HG02870 (cell line): ENCODE measurements around the gene DBNL.

Source experiments
- ATAC-seq: cut with Tn5 transposase; IDR thresholded peaks from one replicate; pipeline ENCODE4 v1.9.1; 2021; ENCODE audit warnings: mild to moderate bottlenecking, moderate library complexity; ENCODE audit not compliant: unreplicated experiment

Gene DBNL

DNA sequence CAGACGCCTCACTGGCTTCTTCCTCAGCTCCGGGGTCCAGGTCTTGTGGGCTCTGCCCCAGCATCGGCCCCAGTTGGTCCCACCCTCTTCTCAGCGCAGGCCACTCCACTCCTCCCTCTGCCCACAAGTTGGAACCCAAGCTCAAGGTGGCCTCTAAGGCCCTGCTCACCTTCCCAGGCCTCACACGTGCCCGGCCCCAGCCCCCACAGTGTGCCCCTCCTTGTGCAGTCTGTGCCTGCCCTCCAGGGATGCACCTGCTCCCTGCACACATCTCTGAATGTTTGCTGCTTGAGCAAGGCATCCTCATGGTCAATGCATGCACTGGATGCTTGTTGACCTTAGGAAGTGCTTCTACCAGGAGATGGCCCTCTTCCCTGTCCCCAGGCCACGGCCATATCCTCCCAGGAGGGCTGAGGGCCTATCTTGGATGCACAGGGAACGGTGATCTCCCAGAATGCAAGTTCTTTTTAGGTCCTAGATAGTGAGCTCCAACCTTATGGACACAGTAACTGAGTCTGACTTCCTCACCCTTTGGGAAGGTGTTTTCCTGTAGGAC lies 51.9 kb downstream of the DBNL start:
- no peak for ATAC-seq

DNA sequence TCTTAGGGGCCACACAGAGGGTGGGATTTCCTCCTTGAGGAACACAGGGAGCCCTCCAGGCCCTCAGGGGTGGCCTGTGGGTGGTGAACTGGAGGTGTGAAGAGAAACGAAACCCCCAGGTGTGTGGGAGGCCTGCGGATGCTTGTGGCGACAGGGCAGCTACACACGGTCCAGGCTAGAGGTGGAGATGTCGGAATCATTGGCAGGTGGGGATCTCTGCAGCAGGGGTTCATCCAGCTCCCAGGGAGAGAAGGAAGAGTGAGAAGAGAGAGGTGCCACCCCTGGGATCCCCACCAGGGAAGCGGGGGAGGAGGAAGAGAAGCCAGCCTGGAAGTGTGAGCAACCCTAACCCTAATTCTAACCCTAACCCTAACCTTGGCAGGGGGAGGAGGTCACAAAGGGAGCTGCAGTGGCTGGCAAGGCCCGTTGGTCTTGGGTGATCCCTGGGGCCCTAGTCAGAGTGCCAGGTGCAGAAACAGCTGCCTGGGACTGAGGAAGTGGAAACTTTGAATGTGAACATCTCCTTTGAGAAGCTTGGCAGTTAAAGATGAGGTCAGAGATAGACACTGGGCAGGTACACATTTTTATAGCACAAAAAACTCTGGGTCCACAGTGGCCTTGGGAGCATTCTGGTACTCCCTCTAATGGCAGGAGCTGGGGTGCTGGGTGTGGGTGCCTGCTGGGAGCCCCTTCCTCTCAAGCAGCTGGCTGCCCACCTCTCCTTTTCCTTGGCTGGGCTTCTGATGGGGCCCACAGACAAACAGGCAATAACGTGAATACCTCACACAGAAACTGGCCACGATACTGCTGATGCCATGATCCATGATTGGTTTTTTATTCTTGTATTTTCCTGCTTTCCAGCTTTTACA lies 52.8 kb downstream of the DBNL start:
- peak; percentile 48 for ATAC-seq

DNA sequence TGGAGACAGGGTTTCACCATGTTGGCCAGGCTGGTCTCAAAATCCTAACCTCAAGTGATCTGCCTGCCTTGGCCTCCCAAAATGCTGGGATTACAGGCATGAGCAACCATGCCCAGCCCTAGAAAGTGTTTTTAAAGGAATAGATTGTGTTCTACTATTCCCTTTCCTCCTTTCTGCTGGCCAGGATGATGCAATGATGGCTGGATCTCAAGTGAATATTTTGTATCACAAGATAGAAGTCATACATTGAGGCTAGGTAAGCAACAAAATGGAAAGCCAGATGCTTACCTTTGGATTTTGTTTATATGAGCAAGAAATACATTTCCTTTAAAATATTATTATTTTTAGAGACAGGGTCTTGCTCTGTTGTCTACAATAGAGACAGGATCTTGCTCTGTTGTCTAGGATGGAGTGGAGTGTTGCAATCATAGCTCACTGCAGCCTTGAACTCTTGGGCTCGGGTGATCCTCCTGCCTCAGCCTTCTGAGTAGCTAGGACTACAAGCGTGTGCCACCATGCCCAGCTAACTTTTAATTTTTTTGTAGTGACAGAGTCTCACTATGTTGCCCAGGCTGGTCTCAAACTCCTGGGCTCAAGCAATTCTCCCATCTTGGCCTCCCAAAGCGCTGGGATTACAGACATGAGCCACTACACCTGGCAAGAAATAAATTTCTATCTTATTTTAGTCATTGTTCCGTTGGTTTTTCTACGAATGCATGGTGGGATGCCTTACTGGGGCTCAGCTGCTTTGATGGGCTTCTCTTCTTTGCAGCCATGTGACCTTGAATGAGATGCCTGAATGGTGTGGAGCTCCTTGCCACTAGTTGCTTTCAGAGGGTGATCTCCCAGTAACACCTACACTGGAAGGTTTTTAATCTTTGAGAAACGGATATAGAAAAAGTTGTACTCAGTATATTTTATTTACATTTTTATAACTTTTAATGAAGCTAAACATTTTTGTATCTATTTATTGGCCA lies 53.9 kb downstream of the DBNL start:
- no peak for ATAC-seq

DNA sequence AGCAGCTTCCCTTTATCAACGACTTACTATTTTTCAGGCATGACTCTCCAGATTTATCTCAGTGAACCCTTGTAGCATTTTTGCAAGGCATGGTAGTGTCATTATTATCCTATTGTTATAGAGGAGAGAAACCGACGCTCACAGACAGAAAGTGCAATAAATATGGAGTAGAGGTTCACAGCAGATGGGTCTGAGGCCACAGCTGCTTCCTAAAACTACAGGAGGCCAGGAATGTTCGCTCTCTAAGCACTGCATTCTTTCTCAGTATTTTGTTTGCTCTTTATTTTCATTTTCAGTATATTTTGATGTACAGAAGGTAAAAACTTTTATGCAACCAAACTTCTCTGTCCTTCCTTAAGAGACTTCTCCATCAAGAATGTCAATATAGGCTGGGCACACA lies 55.2 kb downstream of the DBNL start:
- ATAC-seq, result no peak

DNA sequence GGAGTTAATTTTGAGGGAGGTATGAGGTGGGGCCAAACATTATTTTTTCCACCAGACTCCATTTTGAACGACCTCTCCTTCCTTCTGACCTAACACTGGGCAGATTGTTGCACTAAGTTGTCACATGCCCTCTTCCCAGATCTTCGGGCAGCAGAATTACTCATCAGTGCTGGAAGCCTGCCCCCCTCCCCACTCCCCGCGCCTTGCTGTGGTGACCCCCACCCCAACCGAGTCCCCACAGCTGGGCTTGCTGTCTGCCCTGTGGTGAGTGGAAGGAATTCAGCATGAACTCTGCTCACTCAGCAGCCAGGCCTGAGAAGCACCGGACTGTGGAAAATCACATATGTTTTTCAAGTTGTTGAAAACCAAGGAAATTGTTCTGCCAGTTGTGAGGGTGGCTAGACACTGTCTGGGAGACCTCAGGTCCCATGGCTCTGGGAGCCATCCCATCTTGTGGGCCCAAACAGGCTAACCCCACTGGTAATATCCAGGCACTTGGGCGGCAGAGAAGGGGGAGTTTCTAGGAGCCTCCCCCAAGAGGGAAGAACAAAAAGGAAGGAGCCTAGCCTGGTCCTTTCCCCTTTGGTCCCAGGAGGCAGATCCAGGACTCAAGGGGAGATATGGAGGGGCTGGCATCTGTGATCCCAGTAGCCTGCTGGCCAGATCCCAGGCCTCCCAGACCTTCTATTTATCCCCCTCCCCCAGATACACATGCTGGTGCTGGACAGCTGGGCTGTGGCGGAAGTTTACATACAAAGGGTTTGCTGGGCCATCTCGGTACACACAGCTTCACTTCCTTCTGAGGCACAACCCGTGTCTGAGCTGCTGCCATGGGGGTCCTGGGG lies 56.2 kb downstream of the DBNL start:
- no peak for ATAC-seq

DNA sequence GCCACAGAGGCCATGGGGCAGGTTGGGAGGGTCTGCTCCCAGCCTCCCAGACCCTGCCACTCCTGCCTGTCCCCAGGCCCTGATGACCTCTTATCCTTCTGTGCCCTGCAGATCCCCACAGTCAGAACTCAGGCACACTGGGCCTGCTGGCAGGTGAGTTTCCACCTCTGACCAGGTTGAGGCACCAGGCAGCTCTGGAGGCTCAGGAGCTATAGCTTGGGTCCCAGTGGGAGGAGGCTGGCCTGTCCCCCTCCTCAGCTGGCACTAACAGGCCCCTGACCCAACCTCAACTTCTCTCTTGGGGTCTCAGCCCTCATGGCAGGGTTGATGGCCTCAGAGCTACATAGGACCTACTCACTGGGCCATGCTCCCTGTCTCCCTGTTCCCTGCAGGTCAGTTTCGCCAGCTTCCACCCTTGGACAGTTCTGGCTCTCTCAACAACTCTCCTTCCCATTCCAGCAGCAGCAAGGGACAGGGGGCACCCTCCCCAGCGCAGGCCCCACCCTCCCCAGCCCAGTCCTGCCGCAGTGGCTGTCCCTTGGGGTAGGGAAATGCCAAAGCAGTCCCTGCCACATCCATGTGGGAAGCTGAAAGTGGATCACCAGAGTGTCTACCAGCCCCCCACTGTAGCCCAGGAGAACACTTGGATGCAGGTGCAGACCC lies 56.9 kb downstream of the DBNL start:
- no peak for ATAC-seq

DNA sequence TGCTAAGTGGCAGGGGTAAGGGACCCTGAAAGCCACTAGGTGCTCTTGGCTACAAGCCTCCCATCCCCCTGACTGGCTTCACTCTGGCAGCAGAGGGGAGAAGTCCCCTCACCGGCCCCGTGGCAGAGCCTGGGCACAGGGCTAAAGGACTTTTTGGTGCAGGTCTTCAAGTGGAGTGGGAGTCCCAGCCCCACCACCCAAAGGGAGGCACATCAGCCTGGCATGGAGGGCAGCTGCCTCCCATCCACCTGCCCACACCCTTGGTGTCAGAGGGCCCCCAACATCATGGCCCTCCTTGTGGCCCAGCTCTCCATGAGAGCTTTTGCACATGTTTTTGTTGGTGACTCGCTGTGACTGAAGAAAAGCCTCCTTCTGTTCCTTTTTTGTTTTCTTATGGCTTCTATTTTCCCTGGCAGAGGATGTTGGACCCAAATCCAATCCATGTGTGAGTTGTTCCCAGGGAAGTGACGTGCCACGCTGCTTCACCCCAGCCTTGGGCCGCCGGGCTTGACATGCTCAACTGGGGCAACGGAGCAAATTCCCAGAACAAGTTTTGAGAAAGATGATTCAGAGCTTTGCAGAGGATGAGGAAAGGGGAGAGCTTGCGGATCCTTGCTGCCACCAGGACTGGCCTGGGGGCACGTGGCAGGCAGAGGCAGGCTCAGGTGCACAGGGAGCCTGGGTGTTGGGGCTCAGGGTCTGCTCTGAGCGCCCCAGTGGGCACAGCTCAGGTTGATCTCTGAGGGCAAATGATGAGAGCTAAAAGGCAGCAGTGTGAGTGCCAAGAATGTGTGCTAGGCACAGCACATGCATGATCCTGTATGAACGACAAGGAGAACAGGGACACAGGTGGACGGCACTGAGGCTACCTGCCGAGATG lies 57.7 kb downstream of the DBNL start:
- ATAC-seq, result no peak

DNA sequence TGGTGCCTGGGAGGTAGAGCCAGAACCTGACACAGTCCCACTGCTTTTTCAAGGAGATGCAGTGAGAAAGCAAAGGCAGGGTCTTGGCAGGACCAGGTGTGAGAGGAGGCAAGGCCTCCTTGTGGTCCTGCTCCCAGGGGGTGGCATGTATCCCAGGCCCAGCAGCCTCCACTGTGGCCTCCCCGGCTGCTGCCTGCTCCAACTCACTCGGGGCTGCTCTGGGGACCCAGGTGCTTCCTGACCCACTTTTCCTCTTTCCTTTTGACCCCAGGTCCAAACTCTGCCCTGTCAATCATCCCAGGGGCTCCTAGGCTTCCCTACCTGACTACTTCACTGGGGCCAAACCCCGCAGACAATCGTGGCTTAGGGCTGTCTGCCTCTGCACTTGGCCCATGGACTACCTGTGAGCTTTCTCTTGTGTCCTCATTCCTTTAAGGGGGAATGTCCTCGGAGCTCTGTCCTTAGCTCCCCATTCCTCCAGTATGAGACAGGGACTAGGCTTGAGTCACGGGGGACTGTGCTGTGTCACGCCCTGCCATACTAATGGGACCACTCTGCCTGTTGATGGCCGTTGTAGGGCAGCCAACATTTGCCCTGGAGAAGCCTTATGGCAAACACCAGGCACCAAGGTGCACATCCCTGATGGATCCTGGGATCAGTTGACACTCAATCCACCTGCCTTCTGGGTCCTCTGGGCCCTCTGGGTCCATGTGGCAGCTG lies 58.5 kb downstream of the DBNL start:
- no peak for ATAC-seq

DNA sequence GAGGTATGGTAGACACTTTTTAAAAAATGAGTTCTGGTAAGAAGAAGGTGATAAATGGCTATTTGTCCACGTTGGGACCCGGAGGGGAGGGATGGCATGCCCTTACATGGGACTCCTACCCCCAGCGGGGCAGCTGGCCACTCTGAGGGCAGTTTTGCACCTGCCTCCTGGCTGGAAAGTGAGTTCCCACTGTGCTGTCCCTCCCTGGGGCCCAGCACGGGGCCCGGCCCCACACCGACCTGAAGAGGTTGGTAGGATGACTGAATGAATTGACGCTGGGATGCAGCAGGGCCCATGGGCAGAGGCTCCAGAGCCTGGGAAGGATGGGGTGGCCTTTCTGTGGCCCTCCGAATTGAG lies 59.0 kb downstream of the DBNL start:
- ATAC-seq, result no peak

DNA sequence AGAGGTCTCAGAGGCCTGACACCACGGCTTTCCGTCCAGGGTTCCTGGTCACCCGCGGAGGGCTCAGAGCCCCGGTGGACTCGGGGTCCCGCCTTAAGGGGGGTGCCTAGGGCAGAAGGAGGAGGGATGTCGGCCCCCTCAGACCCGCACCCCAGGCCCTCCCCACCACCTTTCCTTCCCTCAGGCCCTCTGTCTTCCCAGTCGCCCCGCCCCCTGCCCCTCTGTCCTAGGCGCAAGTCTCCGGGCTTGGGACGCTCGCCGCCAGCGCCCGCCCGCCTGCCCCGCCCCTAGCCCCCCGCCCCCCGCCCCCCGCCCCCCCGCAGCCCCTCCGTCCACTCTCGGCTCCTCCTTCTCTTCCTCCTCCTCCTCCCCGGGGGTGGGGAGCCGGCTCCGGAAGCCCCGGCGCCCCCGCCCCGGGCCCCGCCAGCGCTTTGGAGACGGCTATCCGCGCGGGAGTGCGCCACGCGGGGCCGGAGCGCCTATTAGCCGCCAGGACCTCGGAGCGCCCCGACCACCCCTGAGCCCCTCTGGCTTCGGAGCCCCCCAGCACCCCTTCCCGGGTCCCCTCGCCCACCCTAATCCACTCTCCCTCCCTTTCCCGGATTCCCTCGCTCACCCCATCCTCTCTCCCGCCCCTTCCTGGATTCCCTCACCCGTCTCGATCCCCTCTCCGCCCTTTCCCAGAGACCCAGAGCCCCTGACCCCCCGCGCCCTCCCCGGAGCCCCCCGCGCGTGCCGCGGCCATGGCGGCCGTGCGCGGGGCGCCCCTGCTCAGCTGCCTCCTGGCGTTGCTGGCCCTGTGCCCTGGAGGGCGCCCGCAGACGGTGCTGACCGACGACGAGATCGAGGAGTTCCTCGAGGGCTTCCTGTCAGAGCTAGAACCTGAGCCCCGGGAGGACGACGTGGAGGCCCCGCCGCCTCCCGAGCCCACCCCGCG lies 59.7 kb downstream of the DBNL start, which contains the start of gene AEBP1:
Gene AEBP1, plus strand, starts transcription at position 423 of the 937 bp plus-strand sequence. Its CDS starts 321 bp downstream, at position 744.
- ATAC-seq, result no peak

DNA sequence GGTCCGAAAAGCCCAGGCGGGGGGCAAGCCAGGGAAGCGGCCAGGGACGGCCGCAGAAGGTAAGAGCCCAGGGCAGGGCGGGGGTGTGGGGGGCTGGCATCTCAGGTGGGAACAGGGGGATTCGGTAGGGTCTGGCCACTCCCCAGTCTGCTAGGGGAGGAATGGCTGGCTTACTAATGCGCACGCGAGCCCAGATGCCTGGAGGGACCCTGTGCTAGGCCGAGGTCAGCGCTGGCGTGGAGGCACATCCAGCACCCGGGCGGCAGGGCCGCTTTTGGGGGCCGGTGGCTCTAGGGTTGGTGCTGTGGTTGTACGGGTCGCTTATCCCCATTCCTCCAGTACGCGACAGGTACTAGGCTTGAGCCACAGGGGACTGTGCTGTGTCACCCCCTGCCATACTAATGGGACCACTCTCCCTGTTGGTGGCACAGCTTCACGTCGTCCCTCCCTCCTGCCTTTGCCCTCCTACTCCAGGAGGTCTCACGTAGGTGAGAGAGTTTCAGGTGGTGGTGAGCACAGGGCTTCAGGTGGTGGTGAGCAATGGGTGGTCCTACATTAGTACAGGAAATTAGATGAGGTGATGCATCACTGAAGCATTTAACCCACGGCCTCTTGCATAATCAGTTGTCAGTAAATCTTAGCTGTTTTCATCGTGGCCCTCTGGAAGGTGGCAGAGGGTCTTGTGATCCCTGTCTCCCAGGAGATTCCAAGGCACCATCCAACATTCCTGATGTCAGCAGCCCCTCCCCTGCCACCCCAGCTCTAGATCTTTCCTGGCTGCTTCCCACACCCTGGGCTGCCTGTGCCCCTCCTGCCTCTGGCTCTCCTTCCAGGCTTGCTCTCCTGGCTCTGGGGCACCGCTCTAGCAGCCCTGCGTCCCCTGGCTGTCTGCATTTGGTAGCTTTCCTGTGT lies 60.6 kb downstream of the DBNL start:
- no peak for ATAC-seq

DNA sequence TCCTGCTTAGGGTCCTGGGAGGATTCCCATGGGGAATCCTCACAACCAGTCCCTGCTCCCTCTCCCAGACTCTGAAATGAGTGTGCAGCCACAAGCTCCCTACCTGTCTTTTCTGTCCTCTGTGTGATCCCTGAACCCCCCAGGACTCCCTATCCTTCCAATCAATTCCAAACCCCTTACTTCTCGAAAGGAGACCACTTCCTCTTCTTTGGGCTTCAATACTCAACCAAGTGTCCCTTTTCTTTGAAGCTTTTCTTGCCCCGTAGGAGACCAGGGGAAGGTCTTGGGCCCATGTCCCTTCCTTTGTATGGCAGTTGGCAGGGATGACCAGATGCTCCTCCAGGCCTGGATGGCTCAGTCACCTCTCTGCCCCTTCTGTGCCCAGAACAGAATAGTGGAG lies 61.3 kb downstream of the DBNL start:
- no peak for ATAC-seq

DNA sequence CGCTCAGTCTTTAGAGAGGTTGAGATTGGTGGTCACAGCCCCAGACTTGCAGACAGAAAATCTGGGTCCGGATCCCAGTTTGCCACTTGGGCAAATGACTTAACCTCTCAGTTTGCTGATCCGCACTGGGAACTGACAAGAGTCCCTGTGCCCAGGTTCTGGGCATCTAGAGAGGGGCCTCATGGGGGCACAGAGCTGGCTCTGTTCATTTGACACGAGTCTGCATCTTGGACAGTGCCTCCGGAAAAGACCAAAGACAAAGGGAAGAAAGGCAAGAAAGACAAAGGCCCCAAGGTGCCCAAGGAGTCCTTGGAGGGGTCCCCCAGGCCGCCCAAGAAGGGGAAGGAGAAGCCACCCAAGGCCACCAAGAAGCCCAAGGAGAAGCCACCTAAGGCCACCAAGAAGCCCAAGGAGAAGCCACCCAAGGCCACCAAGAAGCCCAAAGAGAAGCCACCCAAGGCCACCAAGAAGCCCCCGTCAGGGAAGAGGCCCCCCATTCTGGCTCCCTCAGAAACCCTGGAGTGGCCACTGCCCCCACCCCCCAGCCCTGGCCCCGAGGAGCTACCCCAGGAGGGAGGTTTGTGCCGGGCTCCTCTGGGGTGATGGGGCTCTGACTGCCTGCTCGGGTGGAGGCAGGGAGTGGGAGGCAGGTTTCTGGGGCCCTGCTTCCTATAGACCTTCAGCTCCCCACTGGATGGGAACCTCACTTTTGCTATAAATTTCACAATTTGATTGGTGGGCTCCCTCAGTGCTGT lies 62.0 kb downstream of the DBNL start:
- ATAC-seq, result no peak

DNA sequence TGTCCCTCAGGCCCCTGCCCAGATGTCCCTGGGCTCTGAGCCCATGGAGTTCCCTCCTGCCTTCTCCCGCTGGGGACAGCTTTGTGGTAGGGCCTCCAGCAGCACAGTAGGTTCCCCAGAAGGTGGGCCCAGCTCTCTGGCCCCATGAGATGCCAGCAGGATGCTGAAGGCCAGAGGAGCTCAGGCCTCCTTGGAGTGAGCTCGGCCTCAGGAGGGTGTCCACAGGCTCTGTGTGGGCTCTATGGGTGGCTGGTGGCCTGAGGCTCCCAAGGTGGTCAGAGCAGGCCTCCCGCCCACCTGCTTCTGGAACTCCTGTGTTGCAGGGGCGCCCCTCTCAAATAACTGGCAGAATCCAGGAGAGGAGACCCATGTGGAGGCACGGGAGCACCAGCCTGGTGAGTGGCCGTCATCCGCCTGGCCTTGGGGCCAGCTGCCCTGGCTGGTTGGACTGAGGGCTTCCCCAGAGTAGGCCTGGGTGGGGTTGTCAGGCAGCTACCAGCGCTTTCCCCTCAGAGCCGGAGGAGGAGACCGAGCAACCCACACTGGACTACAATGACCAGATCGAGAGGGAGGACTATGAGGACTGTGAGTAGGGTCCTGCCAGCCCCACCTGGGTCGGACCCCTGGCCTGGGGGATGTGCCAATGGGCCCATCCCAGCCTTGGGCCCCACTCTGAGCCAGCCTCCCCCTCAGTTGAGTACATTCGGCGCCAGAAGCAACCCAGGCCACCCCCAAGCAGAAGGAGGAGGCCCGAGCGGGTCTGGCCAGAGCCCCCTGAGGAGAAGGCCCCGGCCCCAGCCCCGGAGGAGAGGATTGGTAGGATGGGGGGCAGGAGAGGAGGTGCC lies 62.8 kb downstream of the DBNL start:
- no peak for ATAC-seq
